Limb (tissue), 2 donors: ENCODE data around the gene DNAJC1.

Experiments used
- DNase-seq, 2 donors: peaks; one replicate each; pipeline ENCODE4 v3.0.0-alpha.2; 2016; ENCODE audit errors: extremely low spot score in 2 of 2

DNAJC1 gene

DNA sequence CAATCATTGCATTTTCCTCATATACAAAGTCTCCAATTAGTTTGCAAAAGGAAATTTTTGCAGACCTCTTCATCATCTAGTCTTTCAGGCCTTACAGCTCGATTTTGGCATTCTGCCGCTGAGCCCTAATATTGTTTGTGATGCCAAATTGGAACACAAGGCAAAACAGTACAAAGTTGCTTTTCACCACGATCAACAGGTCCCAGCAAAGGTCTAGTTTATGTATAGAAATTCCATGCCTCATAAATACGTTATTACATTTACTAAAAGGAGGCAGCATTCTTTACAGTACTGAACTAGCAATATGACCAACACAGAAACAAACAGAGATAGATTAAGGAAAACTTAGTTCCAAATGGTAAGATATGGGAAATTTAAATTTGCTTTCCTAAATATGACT lies 7.0 kb upstream of the DNAJC1 start:
- no peak for DNase-seq

- no peak for DNase-seq
Observed at GRCh38 chr10:22006379-22006884, 2.9 kb upstream of the DNAJC1 start.

GRCh38 chr10:22005763-22006162 lies 2.2 kb upstream of the DNAJC1 start:
- no peak for DNase-seq

- no peak for DNase-seq
Observed at GRCh38 chr10:22003964-22004281, 393 bp upstream of the DNAJC1 start.

GRCh38 chr10:22002591-22003176 lies 846 bp downstream of the DNAJC1 start:
- no peak for DNase-seq

- no peak for DNase-seq
Observed at GRCh38 chr10:21995557-21995956, 8.0 kb downstream of the DNAJC1 start.

GRCh38 chr10:21993360-21994001 lies 10.0 kb downstream of the DNAJC1 start:
- DNase-seq = no peak

- no peak for DNase-seq
Observed at GRCh38 chr10:21991785-21992184, 11.7 kb downstream of the DNAJC1 start.

- no peak for DNase-seq
Observed at GRCh38 chr10:21990449-21990848, 13.1 kb downstream of the DNAJC1 start.

GRCh38 chr10:21989453-21990154 lies 13.9 kb downstream of the DNAJC1 start:
- peak in 1 of 2 donors; percentile 31 for DNase-seq

DNA sequence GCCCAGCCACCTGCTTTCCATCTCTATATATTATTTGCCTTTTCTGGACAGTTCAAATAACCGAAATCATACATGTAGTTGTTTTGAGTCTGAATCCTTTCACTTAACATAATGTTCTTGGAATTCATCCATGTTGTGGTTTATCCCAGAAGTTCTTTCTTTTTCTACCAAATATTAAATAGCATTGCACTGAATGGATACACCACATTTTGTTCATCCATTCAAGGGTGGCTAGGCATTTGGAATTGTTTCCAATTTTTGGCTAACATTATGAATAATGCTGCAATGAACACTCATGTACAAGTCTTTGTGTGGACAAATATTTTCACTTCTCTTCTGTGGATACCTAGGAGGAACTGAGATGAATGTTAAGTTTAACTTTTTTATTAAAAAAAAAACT lies 18.0 kb downstream of the DNAJC1 start:
- no peak for DNase-seq

DNA sequence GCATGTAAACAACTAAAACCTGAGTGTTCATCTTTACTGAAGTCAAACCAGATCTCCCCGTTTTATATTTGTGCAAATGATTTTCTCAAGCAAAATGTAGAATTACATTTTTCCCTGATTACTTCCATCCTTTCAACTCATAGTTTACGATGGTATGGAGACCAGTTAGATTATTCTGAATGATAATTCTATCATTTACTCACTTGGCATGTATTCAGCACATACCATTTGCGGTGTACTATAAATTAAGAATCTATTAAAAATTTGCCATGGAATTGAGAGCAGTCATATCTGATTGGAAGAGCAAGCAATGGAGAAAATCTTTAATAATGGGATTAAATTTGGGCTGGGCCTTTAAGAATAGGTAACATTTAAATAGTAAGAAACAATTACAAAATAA lies 22.4 kb downstream of the DNAJC1 start:
- no peak for DNase-seq

DNA sequence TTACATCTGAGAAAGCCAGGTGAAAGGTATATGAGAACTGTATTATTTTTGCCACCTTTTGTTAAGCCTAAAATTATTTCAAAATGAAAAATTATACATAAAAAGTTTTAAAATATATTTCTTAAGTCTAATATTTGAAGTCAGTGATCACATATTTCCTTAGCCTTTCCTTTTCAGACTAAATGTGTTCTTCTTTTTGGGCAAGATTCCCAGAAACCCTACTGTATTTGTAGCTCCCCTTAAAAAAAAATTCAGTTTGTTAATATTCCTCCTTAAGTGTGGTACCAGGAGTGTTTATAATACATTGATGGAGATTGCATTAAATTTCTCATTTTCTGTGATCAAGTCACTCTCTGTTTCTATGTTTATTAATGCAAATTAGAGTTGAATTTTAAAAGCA lies 22.8 kb downstream of the DNAJC1 start:
- no peak for DNase-seq

- DNase-seq = no peak
Observed at GRCh38 chr10:21978191-21978862, 25.2 kb downstream of the DNAJC1 start.

GRCh38 chr10:21976739-21977138 lies 26.8 kb downstream of the DNAJC1 start:
- no peak for DNase-seq

GRCh38 chr10:21976280-21976679 lies 27.2 kb downstream of the DNAJC1 start:
- no peak for DNase-seq

DNA sequence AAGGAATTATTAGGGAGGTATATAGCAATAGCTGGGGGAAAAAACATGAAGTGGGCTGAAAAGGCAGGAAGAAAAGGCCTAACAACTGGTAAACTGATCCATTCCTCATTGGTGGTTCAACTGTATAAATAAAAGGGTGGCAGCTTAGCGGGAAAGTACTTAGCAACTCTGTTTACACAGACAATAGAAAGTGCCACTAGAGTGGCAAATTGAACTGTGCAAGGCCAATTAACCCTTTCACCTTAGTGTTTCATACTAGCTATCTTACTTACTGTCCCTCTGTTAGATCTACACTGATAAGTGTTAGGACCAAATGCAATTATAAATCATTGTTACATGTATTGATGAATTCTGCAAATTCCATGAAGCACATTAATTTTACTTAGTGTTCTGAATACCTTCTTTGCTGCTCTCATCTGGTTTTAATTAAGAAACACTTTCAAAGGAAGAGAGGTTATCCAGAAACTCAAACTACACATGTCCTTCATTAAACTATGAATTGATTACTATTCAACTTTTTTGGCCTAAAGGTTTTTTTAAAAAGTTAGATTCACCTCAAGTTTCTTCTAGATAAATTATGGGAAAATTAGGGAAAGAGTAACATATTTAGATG lies 28.0 kb downstream of the DNAJC1 start:
- no peak for DNase-seq

GRCh38 chr10:21972584-21972983 lies 30.9 kb downstream of the DNAJC1 start:
- no peak for DNase-seq

DNA sequence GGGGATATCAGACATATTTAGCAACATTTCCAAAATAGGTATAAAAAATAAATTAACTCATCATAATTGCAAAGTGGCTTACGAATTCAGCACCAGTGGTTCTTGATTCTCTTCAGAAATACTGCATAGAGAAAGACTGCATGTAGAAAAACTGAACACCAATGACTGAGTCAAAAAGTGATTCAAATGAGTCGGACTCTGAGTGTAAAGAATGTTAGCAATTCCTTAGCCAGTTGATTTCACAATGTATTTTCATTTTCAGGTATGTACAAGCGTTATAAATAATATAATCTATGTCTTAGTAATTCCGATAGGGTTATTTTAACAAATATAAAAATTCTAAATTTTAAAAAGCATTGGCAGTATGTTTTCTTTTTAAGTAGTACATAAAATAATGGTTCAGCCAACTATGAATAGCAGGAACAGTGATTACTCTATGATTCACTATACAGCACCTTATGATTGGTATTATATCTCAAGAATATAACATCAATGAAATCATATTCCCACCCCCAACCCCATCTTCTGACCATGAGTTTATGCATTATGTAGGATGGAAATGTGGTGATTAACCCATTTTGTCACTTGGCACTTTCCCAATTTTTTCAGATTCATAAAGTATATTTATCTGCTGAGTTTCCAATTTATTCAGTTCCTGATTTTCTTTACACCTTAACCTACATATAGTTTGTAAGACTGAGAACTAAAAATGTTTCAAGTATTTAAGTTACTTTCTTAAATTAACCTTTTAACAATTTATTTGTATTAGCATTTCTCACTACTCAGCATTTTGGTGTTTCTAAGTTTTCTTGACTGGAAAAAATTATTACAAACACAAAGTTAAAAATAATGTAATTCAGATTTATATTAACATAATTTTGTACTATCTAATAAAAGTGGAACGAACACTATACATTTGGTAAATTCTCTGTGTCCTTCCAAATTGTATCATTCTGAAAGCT lies 33.9 kb downstream of the DNAJC1 start:
- DNase-seq = no peak

DNA sequence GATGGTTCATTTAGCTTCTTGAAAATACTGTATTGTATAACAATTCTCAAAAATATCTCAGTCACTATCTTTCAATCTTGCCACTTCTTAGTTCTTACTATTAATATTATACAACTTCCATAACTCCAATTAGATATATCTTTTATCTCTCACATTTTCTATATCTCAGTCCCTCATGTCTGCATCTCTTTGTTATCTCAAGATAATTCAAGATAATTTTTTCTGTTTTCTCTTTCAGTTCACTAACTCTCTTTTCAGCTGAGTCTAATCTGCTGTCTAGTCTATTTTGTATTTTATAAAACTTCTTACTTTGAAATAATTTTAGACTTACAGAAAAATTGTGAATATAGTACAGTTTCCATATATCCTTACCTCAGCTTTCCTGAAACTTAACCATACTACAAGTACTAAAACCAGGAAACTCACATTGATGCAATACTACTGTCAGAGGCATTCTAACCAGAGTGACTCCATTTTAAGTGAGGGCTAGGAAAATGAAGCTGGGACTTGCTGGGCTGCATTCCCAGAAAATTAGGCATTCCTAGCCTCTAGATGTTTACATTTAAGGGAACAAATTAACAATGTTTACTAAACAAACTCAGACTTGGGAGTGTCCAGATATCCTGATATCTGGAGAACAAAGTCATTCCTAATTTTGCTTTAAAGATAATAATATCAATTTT lies 38.4 kb downstream of the DNAJC1 start:
- no peak for DNase-seq
